Caco-2 (cell line): Measurements from ENCODE around the gene TMEM205. TPM values are rescaled to one million over a fixed set of nuclear protein-coding genes. Genes with fewer than 3 reads are reported as not detected.
A peak's percentile ranks its signal among the peaks of the same experiment; 100 is the strongest.
"Not testable (repeated sequence)": the region's sequence is repeated elsewhere in the genome, so short reads cannot be mapped to it uniquely, and the experiment has no call there.

Experiments used
- BruUV-seq: library from RNA; stranded (reverse); fragments of 400-500 nt; replicated peaks from 2 replicates; lab custom pipeline; 2021; lab: Mats Ljungman, UMichigan
- CTCF ChIA-PET: fragments of 300-600 bp; sonication (Branson Sonifier 250); formaldehyde crosslinking; loops from one replicate; lab custom pipeline; 2022; ENCODE audit warnings: antibody characterized with exemption; lab: Charles Lee
- POLR2A ChIA-PET: fragments of 300-600 bp; sonication (Branson Sonifier 250); formaldehyde crosslinking; loops from one replicate; lab custom pipeline; 2022; ENCODE audit warnings: antibody characterized with exemption; lab: Charles Lee
- DNase-seq, 2 experiments: peaks; one replicate each; pipeline versions ENCODE4 v3.0.0 to v3.0.0-alpha.2; 2020 to 2022
- H3K27me3 ChIP-seq: replicated peaks from 2 replicates; pipeline ENCODE4 v1.6.0; 2011; ENCODE audit warnings: low read length; ENCODE audit not compliant: control insufficient read depth, insufficient read depth
- H3K36me3 ChIP-seq: 2 replicates; pipeline ENCODE4 v1.5.1; 2011; ENCODE audit warnings: low read length; ENCODE audit not compliant: control insufficient read depth, insufficient read depth
- H3K4me1 ChIP-seq: fragments of 250-450 bp; sonication (Bioruptor Pico); 2 replicates; pipeline ENCODE4 v1.5.1; 2020; ENCODE audit warnings: mild to moderate bottlenecking
- H3K4me3 ChIP-seq: 2 replicates; pipeline ENCODE4 v1.5.1; 2011; ENCODE audit warnings: low read depth, mild to moderate bottlenecking, control low read depth, low read length
- H3K9me3 ChIP-seq: fragments of 250-450 bp; sonication (Bioruptor Pico); 2 replicates; pipeline ENCODE4 v1.5.1; 2020; ENCODE audit warnings: mild to moderate bottlenecking, moderate library complexity
- H3K27ac Mint-ChIP-seq: one replicate; pipeline ENCODE4 v1.8.0; 2022; ENCODE audit warnings: mixed read lengths; ENCODE audit not compliant: unreplicated experiment
- H3K27me3 Mint-ChIP-seq: one replicate; pipeline ENCODE4 v1.8.0; 2022; ENCODE audit warnings: mixed read lengths; ENCODE audit not compliant: insufficient read depth, unreplicated experiment
- H3K36me3 Mint-ChIP-seq: one replicate; pipeline ENCODE4 v1.8.0; 2022; ENCODE audit warnings: mild to moderate bottlenecking, mixed read lengths; ENCODE audit not compliant: insufficient read depth, unreplicated experiment
- H3K4me1 Mint-ChIP-seq: one replicate; pipeline ENCODE4 v1.8.0; 2022; ENCODE audit warnings: low read depth, mixed read lengths; ENCODE audit not compliant: unreplicated experiment
- H3K4me3 Mint-ChIP-seq: one replicate; pipeline ENCODE4 v1.8.0; 2022; ENCODE audit warnings: mild to moderate bottlenecking, moderate library complexity, mixed read lengths; ENCODE audit not compliant: unreplicated experiment
- H3K9me3 Mint-ChIP-seq: one replicate; pipeline ENCODE4 v1.8.0; 2022; ENCODE audit warnings: mixed read lengths; ENCODE audit not compliant: unreplicated experiment
- intact Hi-C: fragments of 100-400 bp; cut with micrococcal nuclease; formaldehyde crosslinking; loops from one replicate; pipeline ENCODE4 v1.10.0; 2022; ENCODE audit not compliant: unreplicated experiment
- total RNA-seq: library from RNA; stranded (reverse); gene quantifications from 2 replicates; pipeline ENCODE4 v1.2.3, GENCODE V29; 2022
- TF ChIP-seq, protein P1 (sequence below), 2 experiments: fragments of 200-600 bp in 1 of 2; IDR thresholded peaks; 1 replicate in 1 of 2; 2 replicates in 1 of 2; pipeline versions ENCODE4 v1.5.1 to v1.8.0; 2011 to 2022; ENCODE audit warnings: antibody characterized with exemption in 1 of 2, control low read depth in 1 of 2, inconsistent platforms in 1 of 2, low read depth in 1 of 2, low read length in 1 of 2, mild to moderate bottlenecking in 1 of 2, moderate library complexity in 1 of 2; ENCODE audit not compliant: insufficient read depth in 1 of 2, severe bottlenecking in 1 of 2, unreplicated experiment in 1 of 2

Gene TMEM205
- total RNA-seq, 1 experiment from 2014 or later: 68.3 TPM

DNA sequence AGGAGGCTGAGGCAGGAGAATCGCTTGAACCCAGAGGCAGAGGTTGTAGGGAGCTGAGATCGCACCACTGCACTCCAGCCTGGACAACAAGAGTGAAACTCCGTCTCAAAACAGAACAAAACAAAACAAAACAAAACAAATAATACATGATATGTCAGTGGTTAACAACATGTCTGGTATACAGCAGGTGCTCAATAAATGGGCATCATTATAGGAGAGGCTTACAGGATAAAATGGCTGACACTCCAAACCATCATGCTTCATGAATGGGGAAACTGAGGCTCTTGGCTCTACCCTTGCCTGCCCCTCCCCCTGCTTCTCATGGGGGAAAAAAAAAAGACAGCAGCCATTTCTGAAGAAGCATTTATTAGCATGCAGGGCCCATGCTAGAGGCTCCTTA lies 3.6 kb downstream of the TMEM205 start:
- intact Hi-C loops: no loop called here
- POLR2A ChIA-PET: no interaction called here
- Histone ChIP-seq H3K4me1 (peaks cover 31% of the 10 kb centered on the region), H3K36me3 (peaks cover 1% of the 10 kb centered on the region; the same call in 1 of the 2 replicates), H3K27me3 (no peaks in the 10 kb centered on the region), H3K9me3 (no peaks in the 10 kb centered on the region), H3K4me3 (no peak overlapping the region)
- H3K9me3 Mint-ChIP-seq: no peaks in the 10 kb centered on the region
- H3K36me3 Mint-ChIP-seq: peaks cover 10% of the 10 kb centered on the region
- CTCF ChIA-PET: no interaction called here
- no peak for DNase-seq
- BruUV-seq: no TSS peak
- H3K4me3 Mint-ChIP-seq: no peak overlapping the region
- H3K4me1 Mint-ChIP-seq: peaks cover 30% of the 10 kb centered on the region
- H3K27ac Mint-ChIP-seq: no peak overlapping the region
- H3K27me3 Mint-ChIP-seq: no peaks in the 10 kb centered on the region
- TF ChIP-seq, protein P1, sequence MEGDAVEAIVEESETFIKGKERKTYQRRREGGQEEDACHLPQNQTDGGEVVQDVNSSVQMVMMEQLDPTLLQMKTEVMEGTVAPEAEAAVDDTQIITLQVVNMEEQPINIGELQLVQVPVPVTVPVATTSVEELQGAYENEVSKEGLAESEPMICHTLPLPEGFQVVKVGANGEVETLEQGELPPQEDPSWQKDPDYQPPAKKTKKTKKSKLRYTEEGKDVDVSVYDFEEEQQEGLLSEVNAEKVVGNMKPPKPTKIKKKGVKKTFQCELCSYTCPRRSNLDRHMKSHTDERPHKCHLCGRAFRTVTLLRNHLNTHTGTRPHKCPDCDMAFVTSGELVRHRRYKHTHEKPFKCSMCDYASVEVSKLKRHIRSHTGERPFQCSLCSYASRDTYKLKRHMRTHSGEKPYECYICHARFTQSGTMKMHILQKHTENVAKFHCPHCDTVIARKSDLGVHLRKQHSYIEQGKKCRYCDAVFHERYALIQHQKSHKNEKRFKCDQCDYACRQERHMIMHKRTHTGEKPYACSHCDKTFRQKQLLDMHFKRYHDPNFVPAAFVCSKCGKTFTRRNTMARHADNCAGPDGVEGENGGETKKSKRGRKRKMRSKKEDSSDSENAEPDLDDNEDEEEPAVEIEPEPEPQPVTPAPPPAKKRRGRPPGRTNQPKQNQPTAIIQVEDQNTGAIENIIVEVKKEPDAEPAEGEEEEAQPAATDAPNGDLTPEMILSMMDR (IDR thresholded peaks at IDR 0.05; ENCODE audit: insufficient read depth in 1 of 2, low read depth in 1 of 2, low read length in 1 of 2, severe bottlenecking in 1 of 2, unreplicated experiment in 1 of 2): no peak

DNA sequence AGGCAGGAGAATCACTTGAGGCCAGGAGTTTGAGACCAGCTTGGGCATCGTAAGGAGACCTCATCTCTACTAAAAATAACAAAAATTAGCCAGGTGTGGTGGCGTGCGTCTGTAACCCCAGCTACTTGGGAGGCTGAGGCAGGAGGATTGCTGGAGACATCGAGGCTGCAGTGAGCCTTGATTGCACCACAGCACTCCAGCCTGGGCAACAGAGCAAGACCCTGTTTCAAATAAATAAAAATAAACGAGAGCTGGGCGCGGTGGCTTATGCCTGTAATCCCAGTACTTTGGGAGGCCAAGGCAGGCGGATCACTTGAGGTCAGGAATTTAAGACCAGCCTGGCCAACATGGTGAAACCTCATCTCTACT lies 6.0 kb downstream of the TMEM205 start:
- H3K27me3 Mint-ChIP-seq, H3K27ac Mint-ChIP-seq, H3K36me3 Mint-ChIP-seq, BruUV-seq, H3K27me3 ChIP-seq, H3K9me3 Mint-ChIP-seq, H3K36me3 ChIP-seq, H3K9me3 ChIP-seq, intact Hi-C loops, DNase-seq: not testable (repeated sequence)
- Mint-ChIP-seq H3K4me1 (peaks cover 12% of the 10 kb centered on the region), H3K4me3 (peak overlapping the region; percentile 77)
- POLR2A ChIA-PET: interaction anchor here (0.8 to 1.0 kb wide), 2 partner anchors 18 to 35 kb away, joined by 3 to 6 read pairs; partner anchors contain the start of gene SWSAP1
- H3K4me3 ChIP-seq: peak overlapping the region; percentile 88
- CTCF ChIA-PET: interaction anchor here (0.6 to 2.3 kb wide), 4 partner anchors 35 to 50 kb away, joined by 3 to 12 read pairs (median 7); partner anchors contain the start of gene SWSAP1
- H3K4me1 ChIP-seq: peaks cover 26% of the 10 kb centered on the region

DNA sequence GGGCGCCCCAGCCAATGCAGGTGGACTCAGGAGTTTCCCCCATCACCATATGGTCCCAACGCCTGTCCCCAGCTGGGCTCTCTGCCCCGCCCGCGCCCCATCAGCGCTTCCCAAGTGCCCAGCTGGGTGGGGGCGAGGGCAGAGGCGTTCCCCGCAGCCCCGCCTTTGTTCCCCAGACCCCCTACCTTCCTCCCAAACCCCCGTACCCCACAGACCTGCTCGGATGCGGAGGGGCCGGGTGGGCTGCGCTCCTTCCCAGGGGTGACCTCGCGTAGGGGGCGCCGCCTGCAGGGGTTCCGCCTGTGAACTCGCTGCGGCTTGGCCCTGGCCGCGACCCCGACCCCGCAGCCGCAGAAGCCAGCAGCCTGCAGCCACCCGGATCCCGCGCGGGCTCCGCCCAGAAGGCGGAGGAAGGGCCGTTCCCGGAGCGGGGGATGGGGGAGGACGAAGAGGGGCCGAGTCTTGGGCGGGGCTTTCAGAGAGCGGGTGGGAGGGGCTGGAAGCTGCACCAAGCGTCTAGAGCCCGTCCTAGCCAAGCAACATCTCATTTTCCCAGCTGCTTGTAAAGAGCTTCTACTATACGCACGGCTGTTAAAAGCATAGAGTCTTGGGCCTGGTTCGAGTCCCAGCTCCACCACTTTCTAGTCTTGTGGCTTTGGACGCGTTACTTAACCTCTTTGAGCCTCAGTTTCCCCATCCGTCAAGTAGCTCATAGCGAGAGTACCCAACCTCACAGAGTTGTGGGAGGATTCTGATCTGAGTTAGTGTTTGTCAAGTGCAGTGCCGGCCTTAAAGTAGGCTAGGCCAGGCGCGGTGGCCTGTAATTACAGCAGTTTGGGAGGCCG lies 6.6 kb downstream of the TMEM205 start, which contains the start of gene RAB3D:
Gene RAB3D, minus strand, starts transcription at position 404 of the 845 bp plus-strand sequence. CDS start 2,258 bp downstream, outside the sequence.
- no peaks in the 10 kb centered on the region for H3K9me3 ChIP-seq
- peaks cover 20% of the 10 kb centered on the region for H3K4me1 ChIP-seq
- intact Hi-C loops: no loop called here
- Mint-ChIP-seq H3K27ac (peak within 1 kb of the TSS; percentile 50), H3K27me3 (no peaks in the 10 kb centered on the region), H3K4me3 (peak within 1 kb of the TSS; percentile 77), H3K36me3 (peaks cover 15% of the 10 kb centered on the region), H3K9me3 (no peaks in the 10 kb centered on the region), H3K4me1 (peaks cover 10% of the 10 kb centered on the region)
- no TSS peak for BruUV-seq
- TF ChIP-seq, protein P1 (IDR thresholded peaks at IDR 0.05; ENCODE audit: insufficient read depth in 1 of 2, low read depth in 1 of 2, low read length in 1 of 2, severe bottlenecking in 1 of 2, unreplicated experiment in 1 of 2): no peak
- no peaks in the 10 kb centered on the region for H3K27me3 ChIP-seq
- peak; percentile 91 to 92 for DNase-seq
- CTCF ChIA-PET: interaction anchor here (0.6 to 2.3 kb wide), 5 partner anchors 8 to 50 kb away, joined by 3 to 12 read pairs (median 5); partner anchors contain the start of gene SWSAP1
- POLR2A ChIA-PET: interaction anchor here (0.8 to 1.0 kb wide), 2 partner anchors 17 to 35 kb away, joined by 3 to 6 read pairs; partner anchors contain the start of gene SWSAP1
- peak within 1 kb of the TSS; percentile 88 for H3K4me3 ChIP-seq
- H3K36me3 ChIP-seq: peaks cover 7% of the 10 kb centered on the region
